HG03139 (cell line): ENCODE data around the gene CLASP1.
A peak's percentile ranks its signal among the peaks of the same experiment; 100 is the strongest.
"Not testable (repeated sequence)": the region's sequence is repeated elsewhere in the genome, so short reads cannot be mapped to it uniquely, and the experiment has no call there.

Experiments
- ATAC-seq: cut with Tn5 transposase; IDR thresholded peaks from one replicate; pipeline ENCODE4 v1.9.1; 2021; ENCODE audit not compliant: unreplicated experiment

CLASP1 gene

GRCh38 chr2:121584741-121585140, 64.5 kb downstream of the CLASP1 start:
- no peak for ATAC-seq

DNA sequence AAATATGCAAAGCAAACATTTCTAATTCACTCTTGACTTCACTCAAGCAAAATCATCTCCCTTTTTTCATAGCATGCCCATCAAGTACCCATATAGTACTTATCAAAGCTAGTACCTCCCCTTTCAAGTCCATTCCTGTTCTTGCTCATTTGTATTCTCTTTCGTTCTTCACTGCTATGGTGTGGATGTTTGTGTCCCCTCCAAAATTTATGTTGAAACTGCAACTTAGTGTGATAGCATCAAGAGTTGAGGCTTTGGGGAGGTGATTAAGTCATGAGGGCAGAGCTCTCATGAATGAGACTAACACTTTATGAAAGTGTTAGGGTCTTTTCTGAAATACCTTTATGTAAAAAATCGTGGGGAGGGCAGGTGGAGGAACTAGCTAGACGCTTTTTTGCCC, 65.7 kb downstream of the CLASP1 start:
- no peak for ATAC-seq

DNA sequence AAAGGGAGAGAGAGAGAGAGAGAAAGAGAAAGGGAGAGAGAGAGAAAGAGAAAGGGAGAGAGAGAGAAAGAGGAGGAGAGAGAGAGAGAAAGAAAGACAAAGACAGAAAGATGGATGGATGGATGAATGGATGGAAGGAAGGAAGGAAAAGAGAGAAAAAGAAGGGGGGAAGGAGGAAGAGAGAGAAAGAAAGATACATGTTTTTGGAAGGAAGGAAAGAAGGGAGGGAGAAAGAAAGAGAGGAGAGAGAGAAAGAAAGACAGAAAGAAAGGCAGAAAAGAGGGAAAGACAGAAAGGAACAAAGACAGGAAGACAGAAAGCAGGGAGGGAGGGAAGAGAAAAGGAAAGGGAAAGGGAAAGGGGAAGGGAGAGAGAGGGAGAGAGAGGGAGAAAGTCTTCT, 67.0 kb downstream of the CLASP1 start:
- ATAC-seq: no peak

- ATAC-seq: no peak
Observed at GRCh38 chr2:121579309-121579708, 70.0 kb downstream of the CLASP1 start.

GRCh38 chr2:121577381-121577780, 71.9 kb downstream of the CLASP1 start:
- ATAC-seq: no peak

DNA sequence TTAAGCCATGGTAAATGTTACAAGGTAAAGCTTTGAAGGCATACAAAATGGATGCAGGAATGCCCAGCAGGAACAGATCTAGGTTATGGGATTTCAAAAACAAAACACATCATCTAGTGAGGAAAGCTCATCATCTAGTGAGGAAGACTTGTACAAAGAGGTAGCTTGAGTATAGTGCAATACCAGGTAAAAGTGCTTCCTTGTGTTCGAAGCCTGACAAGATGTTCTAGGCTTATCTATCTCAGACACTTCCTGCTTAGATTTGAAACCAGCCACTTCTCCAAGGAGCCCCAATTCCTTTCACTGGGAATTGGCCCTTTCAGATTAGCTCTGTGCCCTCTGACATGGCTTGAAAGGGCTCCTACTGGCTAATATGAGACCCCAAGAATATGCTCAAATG, 73.0 kb downstream of the CLASP1 start:
- no peak for ATAC-seq

- ATAC-seq: no peak
Observed at GRCh38 chr2:121575800-121576199, 73.5 kb downstream of the CLASP1 start.

DNA sequence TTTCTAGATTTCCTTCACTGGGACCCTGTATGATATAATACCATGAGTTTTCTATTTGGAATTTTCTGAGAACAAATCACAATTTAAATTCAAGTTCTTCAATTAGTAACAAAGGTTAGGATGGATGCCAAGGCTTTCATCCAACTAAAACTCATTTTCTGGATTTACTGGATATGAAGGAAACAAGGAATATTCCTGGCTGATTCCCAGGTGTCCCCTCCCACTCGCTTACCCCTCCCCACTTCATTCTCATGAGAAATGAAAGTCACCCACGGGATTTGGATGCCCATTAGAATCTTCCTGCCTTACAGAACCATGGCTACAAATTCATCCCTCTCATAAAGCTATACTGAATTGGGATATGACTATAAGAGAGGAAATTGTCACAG, 78.6 kb downstream of the CLASP1 start:
- ATAC-seq: no peak

DNA sequence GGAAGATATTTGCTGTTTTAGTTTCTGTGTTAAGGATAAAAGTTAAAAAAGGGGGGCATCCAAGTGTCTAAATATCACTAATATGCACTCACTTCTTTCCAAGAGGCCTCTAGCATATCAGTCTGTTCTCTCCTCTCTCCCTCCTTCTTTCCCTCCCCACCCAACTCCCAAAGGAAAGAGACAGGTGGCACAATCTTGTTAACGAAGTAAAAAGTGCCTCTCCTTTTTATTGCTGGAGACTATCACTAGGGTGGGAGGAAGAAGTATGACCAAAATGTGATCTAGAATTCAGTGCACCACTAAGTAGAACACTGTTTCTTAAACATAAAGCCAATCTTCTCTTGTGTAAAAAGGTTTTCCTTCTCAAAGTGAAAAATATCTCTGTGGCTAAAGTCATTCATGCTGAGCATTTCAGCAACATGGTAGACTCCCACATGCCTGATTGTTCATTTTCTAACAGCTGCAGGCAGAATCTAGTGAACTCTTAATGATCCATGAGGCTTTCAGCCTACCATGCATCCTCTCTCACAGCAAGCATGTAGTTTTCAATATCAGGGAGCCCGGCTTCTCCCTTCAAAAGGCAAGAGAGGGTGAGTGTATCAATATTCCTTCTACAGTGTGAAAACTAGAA, 79.1 kb downstream of the CLASP1 start:
- ATAC-seq: no peak

- ATAC-seq: no peak
Observed at GRCh38 chr2:121567957-121568409, 81.3 kb downstream of the CLASP1 start.

DNA sequence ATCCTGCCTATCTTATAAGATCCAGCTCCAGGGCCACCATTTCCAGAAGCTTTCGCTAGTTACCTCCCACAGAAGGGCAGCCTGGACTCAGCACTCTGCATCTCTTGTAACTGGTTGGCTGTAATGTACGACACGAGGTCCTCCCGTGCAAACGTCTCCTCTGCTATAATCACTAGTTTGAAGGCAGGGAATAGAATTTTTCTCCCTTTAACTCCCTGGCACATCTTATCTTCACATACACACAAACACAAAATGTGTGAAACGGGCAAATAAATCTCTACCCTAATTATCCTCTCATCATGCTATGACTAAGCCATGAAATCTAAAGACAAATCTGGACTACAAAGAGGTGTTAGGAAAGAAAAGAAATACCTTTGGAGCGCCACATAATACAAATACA, 81.8 kb downstream of the CLASP1 start:
- no peak for ATAC-seq

DNA sequence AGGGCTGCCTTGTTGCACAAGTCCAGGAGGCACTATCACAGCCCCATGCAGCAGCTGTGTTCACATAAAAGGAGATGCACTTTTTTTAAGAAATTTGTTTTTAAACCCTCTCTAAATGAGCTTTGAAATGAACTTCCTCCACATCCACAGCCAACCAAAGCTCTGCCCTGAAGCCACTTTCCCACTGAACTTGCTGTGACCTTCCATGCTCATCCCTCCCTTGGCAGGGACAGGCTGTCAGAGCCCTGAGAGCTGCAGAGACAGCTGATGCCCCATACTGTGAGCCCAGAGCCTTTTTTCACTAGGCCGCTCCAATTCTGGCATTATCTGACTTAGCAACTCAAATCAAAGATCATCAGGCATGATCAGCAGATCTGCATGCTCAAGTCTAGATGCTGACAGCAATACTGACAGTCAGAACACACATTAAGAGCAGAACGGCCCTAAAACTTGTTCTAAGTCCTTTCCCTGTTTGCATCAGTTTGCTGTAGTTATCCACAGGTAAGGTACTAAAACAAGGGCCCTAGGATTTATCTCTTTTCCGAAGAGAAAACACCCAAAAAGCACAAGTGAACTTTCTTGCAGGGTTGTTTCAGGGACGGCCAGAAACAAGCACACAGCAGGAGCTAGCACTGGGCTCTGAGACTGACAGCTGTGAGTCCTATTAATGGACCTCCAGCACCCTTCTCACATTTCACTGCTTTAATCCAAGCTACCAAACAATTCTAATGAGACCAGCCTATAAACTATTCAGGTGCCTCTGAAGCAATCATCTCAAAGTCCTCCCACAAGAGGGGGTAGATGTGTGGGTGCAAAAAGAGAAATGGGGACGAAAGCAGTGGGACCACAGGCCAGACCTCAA, 83.6 kb downstream of the CLASP1 start:
- ATAC-seq: no peak

- no peak for ATAC-seq
Observed at GRCh38 chr2:121564905-121565304, 84.4 kb downstream of the CLASP1 start.

- ATAC-seq: not testable (repeated sequence)
Observed at GRCh38 chr2:121563754-121564153, 85.5 kb downstream of the CLASP1 start.

- peak; percentile 54 for ATAC-seq
Observed at GRCh38 chr2:121562269-121563176, 86.7 kb downstream of the CLASP1 start.

DNA sequence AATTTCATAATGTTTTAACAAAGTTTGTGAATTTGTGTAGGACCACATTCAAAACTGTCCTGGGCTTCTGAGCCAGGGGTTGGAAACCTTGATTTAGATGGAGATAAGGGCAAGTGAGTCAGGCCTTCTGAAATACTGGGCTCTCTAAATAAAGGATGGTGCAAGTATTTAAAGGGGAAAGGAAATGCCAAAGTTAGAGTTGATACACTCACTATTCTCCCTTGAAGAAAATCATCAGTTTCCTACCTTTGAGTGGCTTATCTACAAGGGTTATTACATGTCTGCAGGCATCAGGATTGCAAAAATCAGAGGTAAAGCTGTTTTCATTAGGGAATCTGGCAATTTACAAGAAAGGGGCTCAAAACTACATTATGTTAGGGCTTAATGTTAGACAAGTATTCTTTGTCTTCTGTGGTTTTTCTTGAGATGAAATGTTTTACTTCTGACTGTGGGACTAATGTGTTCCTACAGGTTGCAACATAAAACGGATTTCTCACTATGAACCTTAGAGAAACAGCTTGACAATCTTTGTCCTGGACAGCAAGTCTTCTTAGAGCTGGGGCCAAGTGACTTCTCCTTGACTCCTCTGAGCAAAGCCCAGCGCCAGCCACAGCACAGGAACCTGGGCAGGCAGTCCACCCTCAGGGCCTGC, 87.5 kb downstream of the CLASP1 start:
- ATAC-seq: no peak

- ATAC-seq: peak; percentile 61
Observed at GRCh38 chr2:121558329-121558728, 90.9 kb downstream of the CLASP1 start.

DNA sequence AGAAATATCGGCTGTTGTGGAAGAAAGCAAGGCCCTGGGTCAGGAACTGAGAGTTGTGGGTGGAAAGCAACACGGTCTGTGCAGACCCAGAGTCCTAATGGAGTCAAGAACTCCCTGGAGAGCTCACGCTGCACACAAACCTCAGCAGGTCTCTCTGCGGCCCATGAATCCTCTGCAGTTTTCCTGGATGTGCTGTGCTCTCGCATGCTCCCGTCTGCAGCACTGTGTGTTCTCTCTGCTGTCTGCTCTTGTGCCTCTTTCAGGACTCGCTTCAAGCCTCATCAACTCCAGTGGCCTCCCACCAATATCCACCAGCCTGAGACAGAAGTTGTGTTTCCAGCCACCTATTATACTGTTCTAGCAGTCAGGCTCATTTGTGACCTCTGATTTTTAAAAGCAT, 94.3 kb downstream of the CLASP1 start:
- ATAC-seq: no peak

- not testable (repeated sequence) for ATAC-seq
Observed at GRCh38 chr2:121552477-121553180, 96.6 kb downstream of the CLASP1 start.

GRCh38 chr2:121550669-121551068, 98.6 kb downstream of the CLASP1 start:
- ATAC-seq: no peak
